OCI-LY1 (cell line): Measurements from ENCODE around the gene CATSPERD.

Experiments used
- H2AFZ ChIP-seq: fragments of 200-600 bp; sonication (generic), shearing (Covaris generic); 2 replicates; pipeline ENCODE4 v1.6.0; 2014; ENCODE audit warnings: antibody characterized with exemption, mild to moderate bottlenecking, low read length
- H3F3A ChIP-seq: fragments of 200-600 bp; sonication (generic), shearing (Covaris generic); 2 replicates; pipeline ENCODE4 v1.6.0; 2014; ENCODE audit warnings: mild to moderate bottlenecking, antibody characterized with exemption, low read length, moderate library complexity; ENCODE audit not compliant: insufficient read depth
- H3K27ac ChIP-seq: fragments of 200-600 bp; sonication (generic); 2 replicates; pipeline ENCODE4 v1.5.1; 2014; ENCODE audit warnings: low read length, mixed run types, mild to moderate bottlenecking, low read depth; ENCODE audit not compliant: poor library complexity, severe bottlenecking
- H3K27me3 ChIP-seq: fragments of 200-600 bp; sonication (generic); 2 replicates; pipeline ENCODE4 v1.6.0; 2014; ENCODE audit warnings: antibody characterized with exemption, mild to moderate bottlenecking, low read length, moderate library complexity; ENCODE audit not compliant: insufficient read depth
- H3K36me3 ChIP-seq: fragments of 200-600 bp; sonication (generic); 2 replicates; pipeline ENCODE4 v1.6.1; 2014; ENCODE audit warnings: mild to moderate bottlenecking, antibody characterized with exemption, low read length, moderate library complexity, mixed read lengths; ENCODE audit not compliant: insufficient read depth
- H3K4me1 ChIP-seq: fragments of 200-600 bp; sonication (generic); 2 replicates; pipeline ENCODE4 v1.5.1; 2014; ENCODE audit warnings: mild to moderate bottlenecking, low read length, moderate library complexity; ENCODE audit not compliant: insufficient read depth, severe bottlenecking
- H3K4me2 ChIP-seq: fragments of 200-600 bp; sonication (generic), shearing (Covaris generic); 2 replicates; pipeline ENCODE4 v1.6.1; 2014; ENCODE audit warnings: low read length
- H3K4me3 ChIP-seq: fragments of 200-600 bp; sonication (generic); 2 replicates; pipeline ENCODE4 v1.5.1; 2014; ENCODE audit warnings: low read length, low read depth, mild to moderate bottlenecking, mixed read lengths; ENCODE audit not compliant: poor library complexity, severe bottlenecking
- H3K79me2 ChIP-seq: fragments of 200-600 bp; shearing (Covaris generic); 2 replicates; pipeline ENCODE4 v1.6.1; 2016; ENCODE audit warnings: mixed run types, low read length, mixed read lengths; ENCODE audit not compliant: insufficient read depth
- H3K9ac ChIP-seq: fragments of 200-600 bp; sonication (generic), shearing (Covaris generic); 2 replicates; pipeline ENCODE4 v1.6.1; 2014; ENCODE audit warnings: mild to moderate bottlenecking, low read length, mixed read lengths
- H3K9me2 ChIP-seq: fragments of 200-600 bp; sonication (generic), shearing (Covaris generic); 2 replicates; pipeline ENCODE4 v1.6.1; 2014; ENCODE audit warnings: low read depth, mild to moderate bottlenecking, low read length, mixed read lengths
- H3K9me3 ChIP-seq: fragments of 200-600 bp; shearing (Covaris generic); 2 replicates; pipeline ENCODE4 v1.6.1; 2014; ENCODE audit warnings: low read length, mixed read lengths
- H4K20me1 ChIP-seq: fragments of 200-600 bp; sonication (generic), shearing (Covaris generic); 2 replicates; pipeline ENCODE4 v1.6.0; 2016; ENCODE audit warnings: mild to moderate bottlenecking, low read length; ENCODE audit not compliant: insufficient read depth
- CTCF ChIP-seq: fragments of 200-600 bp; sonication (generic), shearing (Covaris generic); IDR thresholded peaks from 2 replicates; pipeline ENCODE4 v1.5.1; 2017; ENCODE audit warnings: mild to moderate bottlenecking, antibody characterized with exemption, low read length, moderate library complexity, mixed read lengths
- EZH2 ChIP-seq: fragments of 200-600 bp; sonication (generic), shearing (Covaris generic); IDR thresholded peaks from 2 replicates; pipeline ENCODE4 v1.8.0; 2017; ENCODE audit warnings: borderline replicate concordance, mixed run types, mild to moderate bottlenecking, antibody characterized with exemption, low read length, moderate library complexity, mixed read lengths

Gene CATSPERD

DNA sequence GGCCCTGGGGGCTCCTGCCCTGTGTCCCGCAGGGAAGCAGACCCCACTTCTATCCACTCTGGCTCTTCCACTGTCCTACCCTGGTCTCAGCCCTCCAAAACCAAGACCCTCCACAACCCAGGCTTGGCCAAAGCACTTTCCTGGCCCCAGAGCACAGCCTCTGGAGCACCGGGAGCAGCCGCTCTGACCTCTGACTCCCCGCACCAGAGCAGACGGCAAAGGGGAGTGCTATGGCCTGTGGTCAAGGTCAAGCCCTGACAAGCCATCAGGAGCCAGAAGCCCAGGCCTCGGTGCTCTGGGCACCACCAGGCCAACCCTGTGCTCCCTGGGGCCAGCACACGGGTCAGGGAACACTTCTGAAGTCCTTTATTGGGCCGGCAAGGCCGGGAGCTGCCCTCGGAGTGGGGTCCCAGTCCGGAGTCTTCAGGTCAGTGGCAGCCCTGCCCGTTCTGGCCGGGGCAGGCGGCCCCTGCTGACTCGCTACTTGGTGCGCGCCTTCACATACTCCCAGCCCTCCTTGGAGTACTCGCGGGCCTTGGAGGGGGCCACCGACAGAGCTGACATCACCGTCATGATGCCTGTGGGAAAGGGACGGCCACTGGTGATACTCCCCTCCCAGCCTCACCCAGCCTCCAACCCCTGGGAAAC lies 42.2 kb upstream of the CATSPERD start:
- H3K36me3 ChIP-seq: peaks cover 7% of the 10 kb centered on the region
- no peak overlapping the region for H3K4me3 ChIP-seq
- H3K79me2 ChIP-seq: no peaks in the 10 kb centered on the region
- H2AFZ ChIP-seq: no peak overlapping the region
- TF ChIP-seq EZH2 (no peak), CTCF (no peak)
- no peaks in the 10 kb centered on the region for H3K27me3 ChIP-seq
- no peaks in the 10 kb centered on the region for H3F3A ChIP-seq
- no peaks in the 10 kb centered on the region for H3K9me2 ChIP-seq
- no peak overlapping the region for H3K4me2 ChIP-seq
- H4K20me1 ChIP-seq: no peaks in the 10 kb centered on the region
- peaks cover 14% of the 10 kb centered on the region for H3K4me1 ChIP-seq
- no peak overlapping the region for H3K9ac ChIP-seq
- H3K9me3 ChIP-seq: no peaks in the 10 kb centered on the region
- H3K27ac ChIP-seq: no peak overlapping the region

DNA sequence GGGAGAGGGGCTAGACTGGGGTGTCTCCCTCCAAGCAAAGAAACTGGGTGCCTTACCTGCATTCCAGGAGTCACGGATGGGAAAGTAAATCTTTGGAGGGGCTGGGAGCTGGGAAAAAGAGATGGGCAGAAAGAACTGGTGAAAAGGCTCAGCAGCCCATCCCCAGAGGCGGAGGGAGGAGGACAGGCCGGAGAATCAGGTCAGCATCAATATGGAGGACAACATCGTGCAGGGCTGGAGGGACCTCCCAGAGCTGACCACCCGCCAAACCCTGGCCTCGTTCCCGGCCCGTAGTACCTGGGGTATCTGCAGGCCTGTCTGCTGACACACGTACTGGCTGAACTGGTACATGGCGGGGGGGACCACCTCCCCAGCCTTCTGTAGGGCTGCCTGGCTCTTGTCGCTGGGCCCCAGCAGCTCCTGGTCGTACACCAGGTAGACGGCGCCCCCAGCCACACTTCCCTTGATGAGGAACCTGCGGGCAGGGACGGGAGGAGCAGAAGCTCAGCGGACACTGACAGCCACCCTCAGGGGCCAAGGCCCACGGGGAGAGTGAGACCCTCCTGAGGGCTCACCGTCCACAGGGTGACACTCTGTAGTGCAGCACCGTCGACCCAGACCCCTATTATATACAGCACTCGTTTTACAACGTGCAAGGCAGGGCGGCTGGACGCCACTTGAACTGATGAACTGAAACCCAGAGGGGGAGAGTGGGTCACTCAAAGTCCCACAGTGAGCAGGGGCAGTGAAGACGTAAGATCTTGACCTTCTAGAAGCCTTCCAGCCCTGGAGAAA lies 41.0 kb upstream of the CATSPERD start:
- peak overlapping the region; percentile 37 for H3K27ac ChIP-seq
- no peaks in the 10 kb centered on the region for H3K79me2 ChIP-seq
- H3K9me2 ChIP-seq: no peaks in the 10 kb centered on the region
- no peaks in the 10 kb centered on the region for H3K36me3 ChIP-seq
- no peaks in the 10 kb centered on the region for H3K9me3 ChIP-seq
- peaks cover 14% of the 10 kb centered on the region for H3K4me1 ChIP-seq
- no peaks in the 10 kb centered on the region for H3F3A ChIP-seq
- peak overlapping the region; percentile 87 for H3K9ac ChIP-seq
- H2AFZ ChIP-seq: no peak overlapping the region
- no peaks in the 10 kb centered on the region for H4K20me1 ChIP-seq
- H3K4me2 ChIP-seq: peak overlapping the region; percentile 89
- TF ChIP-seq CTCF (no peak), EZH2 (no peak)
- no peaks in the 10 kb centered on the region for H3K27me3 ChIP-seq
- peak overlapping the region; percentile 86 for H3K4me3 ChIP-seq

- no peak for TF ChIP-seq EZH2
- no peak for TF ChIP-seq CTCF
- H4K20me1 ChIP-seq: no peaks in the 10 kb centered on the region
- H3K36me3 ChIP-seq: no peaks in the 10 kb centered on the region
- H3K27me3 ChIP-seq: no peaks in the 10 kb centered on the region
- no peak overlapping the region for H2AFZ ChIP-seq
- no peaks in the 10 kb centered on the region for H3K9me3 ChIP-seq
- H3K9me2 ChIP-seq: no peaks in the 10 kb centered on the region
- peak overlapping the region; percentile 86 for H3K4me3 ChIP-seq
- peaks cover 14% of the 10 kb centered on the region for H3K4me1 ChIP-seq
- H3F3A ChIP-seq: no peaks in the 10 kb centered on the region
- H3K9ac ChIP-seq: peak overlapping the region; percentile 87
- H3K27ac ChIP-seq: peak overlapping the region; percentile 37
- H3K4me2 ChIP-seq: peak overlapping the region; percentile 89
- H3K79me2 ChIP-seq: no peaks in the 10 kb centered on the region
Observed at GRCh38 chr19:5680084-5680436, 40.4 kb upstream of the CATSPERD start.
